HG02623 (cell line): ENCODE measurements around the gene SIL1.
"Not testable (repeated sequence)": the region's sequence is repeated elsewhere in the genome, so short reads cannot be mapped to it uniquely, and the experiment has no call there.

ENCODE experiments used
- ATAC-seq: cut with Tn5 transposase; IDR thresholded peaks from one replicate; pipeline ENCODE4 v1.9.1; 2021; ENCODE audit warnings: moderate library complexity; ENCODE audit not compliant: unreplicated experiment

SIL1 gene

DNA sequence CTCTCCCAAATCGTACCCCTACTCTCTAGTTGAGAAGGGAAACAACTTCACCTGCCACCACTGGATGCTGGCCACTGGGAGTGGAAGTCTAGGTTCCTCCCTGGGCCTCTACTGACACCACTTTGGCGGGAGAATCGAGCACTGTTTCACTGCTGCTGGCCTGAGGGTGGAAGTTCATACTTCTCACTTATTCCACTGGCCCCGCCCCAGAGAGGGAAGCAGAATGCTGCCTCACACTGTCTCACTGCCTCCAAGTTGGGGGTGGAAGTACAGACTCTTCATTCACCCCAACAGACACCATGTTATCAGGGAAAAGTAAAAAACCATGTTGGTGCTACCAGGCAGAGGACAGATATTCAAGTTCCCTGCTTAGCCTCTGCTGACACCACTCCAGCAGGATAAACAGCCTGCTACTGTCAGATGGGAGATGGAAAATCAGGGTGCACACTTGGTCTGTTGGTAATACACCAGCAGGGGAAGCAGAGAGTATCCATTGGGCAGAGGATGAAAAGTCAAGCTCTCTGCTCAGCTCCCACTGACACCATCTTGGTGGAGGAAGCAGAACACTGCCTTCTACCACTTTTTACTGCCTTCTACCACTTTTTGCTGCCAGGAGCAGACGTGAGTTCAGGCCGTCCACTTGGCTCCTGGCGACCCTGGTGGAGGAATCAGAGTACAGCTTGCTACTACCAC lies 159.4 kb downstream of the SIL1 start:
- ATAC-seq = no peak

- no peak for ATAC-seq
Measured at GRCh38 chr5:139037732-139038131, 160.4 kb downstream of the SIL1 start.

DNA sequence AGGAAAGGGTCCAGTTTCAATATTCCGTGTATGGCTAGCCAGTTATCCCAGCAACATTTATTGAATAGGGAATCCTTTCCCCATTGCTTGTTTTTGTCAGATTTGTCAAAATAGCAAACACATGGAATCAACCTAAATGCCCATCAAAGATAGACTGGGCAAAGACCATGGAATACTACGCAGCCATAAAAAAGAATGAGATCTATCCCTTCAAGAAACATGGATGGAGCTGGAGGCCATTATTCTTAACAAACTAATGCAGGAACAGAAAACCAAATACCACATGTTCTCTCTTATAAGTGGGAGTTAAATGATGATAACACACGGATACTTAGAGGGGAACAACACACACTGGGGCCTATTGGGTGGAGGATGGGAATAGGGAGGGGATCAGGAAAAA lies 161.8 kb downstream of the SIL1 start:
- ATAC-seq = not testable (repeated sequence)

DNA sequence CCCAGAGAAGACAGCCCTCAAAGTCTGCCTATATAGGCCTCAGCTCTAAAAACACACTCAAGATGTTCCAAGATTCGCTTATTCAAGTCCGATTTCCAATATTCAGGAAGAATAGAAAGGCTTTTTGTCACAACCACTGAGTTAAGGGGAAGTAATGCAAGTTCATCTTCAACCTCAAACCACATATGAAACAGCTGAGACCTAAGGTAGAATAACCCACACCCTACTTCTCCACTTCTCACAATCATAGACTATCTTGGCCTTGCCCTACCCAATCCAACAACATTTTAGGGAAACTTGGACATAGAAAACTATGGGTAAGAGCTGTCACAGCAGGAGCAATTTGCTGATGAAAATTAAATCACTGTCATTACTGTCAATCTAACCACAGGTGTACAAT lies 171.0 kb downstream of the SIL1 start:
- ATAC-seq = no peak

DNA sequence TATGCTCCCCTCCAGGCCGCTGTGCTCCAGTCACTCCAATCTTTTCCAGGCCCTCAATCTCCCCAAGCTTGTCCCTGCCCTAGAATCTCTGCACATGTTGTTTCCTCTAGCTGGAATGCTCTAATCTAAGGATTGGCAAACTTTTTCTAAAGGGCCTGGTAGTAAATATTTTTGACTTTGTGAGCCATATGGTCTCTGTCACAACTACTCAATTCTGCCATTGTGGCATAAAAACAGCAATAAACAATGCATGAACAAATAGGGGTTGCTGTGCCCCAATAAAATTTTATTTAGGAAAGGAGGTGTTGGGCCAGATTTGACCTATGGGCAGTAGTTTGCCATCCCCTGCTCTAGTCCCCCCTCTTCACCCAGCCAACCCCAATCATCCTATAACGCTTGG lies 172.5 kb downstream of the SIL1 start:
- ATAC-seq = no peak

DNA sequence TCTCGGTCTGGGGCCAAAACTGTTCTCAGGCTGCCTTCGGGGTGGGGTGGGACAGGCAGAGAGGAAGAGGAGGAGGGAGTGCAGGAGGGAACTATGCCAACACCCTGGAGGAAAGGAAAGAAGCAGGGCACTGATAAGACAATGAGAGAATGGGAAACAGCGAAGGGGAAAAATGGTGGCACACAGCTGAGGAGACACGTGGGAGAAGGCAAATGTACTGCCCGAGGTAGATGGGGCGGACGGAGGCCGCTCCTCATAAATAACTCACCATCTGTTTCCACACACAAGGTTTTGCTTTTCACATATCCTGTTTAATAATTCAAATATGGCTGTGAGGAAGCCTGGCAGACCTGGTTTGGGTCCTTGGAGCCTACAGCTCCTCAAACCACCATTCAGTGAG lies 174.9 kb downstream of the SIL1 start:
- ATAC-seq = no peak

DNA sequence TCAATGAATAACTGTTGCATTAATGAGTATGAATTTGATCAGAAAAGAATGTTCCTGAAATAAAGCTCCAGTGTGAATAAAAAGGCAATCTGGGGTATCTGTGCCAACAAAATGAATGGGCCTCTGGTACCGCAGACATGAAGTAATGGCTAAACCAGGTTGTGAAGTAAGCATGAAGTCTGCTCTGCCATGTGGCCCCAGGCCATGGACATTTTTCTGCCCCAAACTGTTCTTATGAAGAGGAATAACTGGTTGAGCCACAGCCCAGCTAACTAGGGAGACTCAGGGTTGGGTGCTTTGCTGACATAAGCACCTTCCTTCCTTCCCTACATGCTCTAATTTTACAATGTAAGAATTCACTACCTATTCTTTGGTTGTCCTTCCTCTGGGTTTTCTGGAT lies 175.6 kb downstream of the SIL1 start:
- ATAC-seq = no peak

DNA sequence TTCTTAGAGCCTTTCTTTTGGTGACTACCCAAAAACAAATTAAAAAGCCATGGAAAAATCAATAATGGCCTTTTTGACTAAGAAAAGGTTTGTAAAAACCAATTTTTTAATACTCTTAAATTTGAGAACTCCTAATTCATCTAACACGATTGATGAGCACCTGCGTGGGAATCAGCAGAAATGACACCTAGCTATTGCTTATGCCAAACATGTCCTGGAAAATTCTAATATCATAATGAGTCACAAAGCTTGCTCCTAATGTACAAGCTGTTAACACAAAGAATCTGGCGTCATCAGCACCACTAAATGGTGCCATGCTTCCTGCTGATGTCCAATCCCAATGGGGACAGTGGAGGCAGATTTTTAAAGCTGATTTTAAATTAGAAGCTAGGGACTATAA lies 176.8 kb downstream of the SIL1 start:
- no peak for ATAC-seq

- no peak for ATAC-seq
Measured at GRCh38 chr5:139019880-139020279, 178.3 kb downstream of the SIL1 start.

DNA sequence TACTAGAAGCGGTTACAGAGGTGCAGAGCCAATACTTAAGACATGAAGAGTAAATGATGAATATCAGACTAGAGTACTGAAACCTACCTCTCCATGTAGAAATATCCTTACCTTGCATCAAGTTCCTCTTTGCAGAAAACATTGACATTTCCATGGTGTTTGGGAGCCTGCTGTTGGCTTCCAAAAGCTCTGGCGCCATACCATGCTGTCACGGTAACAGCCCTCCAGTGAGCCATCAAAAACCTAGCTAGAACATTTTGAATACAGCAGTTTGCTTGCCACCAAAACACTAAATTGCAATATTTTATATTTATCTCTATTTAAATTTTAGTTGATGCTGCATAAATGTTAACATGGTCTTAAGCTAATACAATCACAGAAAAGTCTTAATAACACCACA lies 179.0 kb downstream of the SIL1 start:
- ATAC-seq = no peak

DNA sequence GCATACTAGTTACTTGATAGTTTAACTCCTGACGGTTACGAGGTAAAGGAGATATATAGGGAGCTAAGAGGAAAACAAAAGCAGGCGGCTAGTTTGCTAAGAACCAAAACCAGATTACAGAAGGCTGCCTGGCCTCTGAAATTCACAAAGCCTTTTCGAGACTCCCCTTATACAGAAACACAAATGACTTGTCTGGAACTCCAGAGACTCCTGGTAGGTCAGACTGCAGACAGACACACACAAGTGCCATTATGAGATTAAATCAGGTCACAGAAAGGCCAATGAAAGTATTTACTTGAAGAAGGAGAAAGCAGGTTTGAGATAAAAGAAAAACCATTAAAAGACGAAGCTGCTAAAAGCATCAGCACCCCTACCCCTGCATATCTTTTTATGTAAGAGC lies 180.5 kb downstream of the SIL1 start:
- ATAC-seq = no peak

GRCh38 chr5:139016186-139016585 lies 182.0 kb downstream of the SIL1 start:
- ATAC-seq = no peak

- no peak for ATAC-seq
Measured at GRCh38 chr5:139014726-139015125, 183.4 kb downstream of the SIL1 start.

- no peak for ATAC-seq
Measured at GRCh38 chr5:139012176-139012575, 186.0 kb downstream of the SIL1 start.

- not testable (repeated sequence) for ATAC-seq
Measured at GRCh38 chr5:139011156-139011555, 187.0 kb downstream of the SIL1 start.

DNA sequence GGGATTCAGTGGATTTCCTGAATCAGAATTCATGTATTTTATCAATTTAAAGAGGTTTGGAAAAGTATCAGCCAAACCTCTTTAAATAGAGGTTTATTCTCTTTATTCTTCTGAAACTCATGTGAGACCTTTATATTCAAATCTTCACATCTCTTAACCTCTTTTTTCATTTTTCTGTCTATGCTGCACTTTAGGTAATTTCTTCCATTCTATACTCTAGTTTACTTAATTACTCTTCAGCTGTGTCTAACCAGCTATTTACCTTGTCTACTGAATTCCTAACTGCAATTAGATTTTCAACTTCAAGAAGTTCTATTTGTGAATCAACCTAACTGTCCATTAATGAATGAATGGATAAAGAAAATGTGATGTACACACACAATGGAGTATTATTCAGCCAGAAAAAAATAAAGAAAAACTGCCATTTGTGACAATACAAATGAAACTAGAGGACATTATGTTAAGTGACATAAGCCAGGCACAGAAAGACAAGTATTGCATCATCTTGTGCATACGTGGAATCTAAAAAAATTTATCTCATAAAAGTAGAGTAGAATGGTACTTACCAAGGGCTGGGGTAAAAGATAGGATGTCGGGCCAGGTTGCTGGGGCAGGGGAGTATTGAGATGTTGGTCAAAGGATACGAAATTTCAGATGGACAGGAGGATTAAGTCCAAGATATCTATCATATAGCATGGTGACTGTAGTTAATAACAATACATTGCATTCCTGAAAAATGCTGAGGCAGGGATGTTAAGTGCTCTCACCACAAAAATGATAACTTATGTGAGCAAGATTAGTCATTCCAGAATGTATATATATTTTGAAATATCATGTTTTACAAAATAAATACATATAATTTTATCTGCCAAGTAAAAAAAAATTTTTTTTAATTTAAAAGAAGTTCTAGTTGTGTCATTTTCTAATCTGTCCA lies 193.5 kb downstream of the SIL1 start:
- ATAC-seq = no peak

GRCh38 chr5:138999674-139000073 lies 198.5 kb downstream of the SIL1 start:
- ATAC-seq = no peak

- ATAC-seq = no peak
Measured at GRCh38 chr5:138998521-138998920, 199.6 kb downstream of the SIL1 start.

DNA sequence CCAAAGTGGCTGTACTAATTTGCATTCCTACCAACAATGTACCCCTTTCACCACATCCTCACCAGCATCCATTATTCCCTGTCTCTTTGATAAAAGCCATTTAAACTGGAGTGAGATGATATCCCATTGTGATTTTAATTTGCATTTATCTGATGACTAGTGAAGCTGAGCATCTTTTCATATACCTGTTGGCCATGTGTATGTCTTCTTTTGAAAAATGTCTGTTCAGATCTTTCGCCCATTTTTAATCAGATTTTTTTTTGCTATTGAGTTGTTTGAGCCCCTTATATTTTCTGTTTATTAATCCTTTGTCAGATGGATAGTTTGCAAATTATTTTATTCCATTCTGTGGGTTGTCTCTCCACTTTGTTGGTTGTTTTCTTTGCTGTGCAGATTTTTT lies 202.0 kb downstream of the SIL1 start:
- no peak for ATAC-seq

DNA sequence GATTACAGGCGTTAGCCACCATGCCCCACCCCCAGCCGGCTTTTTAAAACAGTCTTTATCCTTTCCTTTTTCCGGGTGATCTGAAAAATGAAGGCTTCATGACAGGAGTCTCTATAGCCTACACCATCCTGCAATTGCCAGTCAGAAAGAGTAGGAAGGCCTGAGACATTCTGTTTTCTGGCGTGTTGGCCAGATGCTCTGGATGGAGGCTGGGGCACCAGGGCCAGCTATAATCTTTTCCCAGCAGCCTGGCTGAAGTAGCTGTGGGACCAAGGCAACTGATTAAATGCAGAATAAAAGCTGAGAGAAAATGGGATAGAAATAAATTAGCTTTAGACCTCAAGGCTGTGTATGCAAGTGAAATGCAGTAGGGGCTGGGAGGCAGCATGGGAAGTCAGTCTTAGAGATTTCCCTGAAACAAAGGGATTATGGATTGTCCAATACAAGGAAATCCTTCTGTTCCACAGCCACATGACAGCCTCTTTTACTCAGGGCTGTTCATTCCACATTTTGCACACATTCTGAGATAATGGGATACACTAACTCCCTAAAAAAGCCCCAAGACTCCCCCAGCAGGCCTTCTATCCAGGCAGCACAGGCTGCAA lies 207.1 kb downstream of the SIL1 start:
- no peak for ATAC-seq

DNA sequence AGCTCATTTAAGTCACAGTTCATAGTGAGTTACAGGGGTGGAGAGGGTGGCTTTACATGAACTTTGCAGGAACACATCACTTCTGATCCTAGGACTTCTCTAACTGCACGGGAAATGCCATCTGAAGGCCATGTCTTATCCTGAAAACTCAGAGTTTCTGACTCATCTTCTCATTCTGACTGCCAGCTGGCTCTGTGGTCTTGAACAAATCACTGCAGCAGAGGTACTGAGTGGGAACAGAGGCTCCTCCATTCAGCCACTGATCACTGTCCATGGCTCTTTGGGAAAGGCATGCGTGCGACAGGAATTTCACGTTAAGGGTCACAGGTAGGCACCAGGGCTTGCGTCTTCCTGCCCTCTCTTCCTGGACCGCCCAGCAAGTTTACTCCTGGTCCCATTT lies 208.4 kb downstream of the SIL1 start:
- ATAC-seq = no peak
